ENCODE data around the gene PSMG4. TPM values are rescaled to one million over a fixed set of nuclear protein-coding genes. Genes with fewer than 3 reads are reported as not detected.

The PSMG4 gene
- total RNA-seq, 1 donor from 2014 or later, result 25.0 TPM

DNA sequence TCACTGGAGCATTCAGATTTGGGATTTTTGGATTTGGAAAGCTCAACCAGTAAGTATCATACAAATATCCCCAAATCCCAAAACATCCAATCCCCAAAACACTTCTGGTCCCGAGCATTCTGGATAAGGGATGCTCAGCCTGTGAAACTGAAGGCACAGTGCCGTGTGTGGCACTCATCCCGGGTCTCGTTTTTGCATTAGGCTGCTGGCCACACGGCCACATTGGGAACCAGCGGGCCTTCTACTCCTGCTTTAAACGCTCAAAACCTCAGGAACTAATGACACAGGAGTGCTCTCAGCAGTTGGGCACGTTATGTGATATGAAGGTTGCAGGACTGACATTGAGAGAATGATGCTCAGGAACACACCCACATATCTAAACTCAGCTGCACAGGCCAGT, 35.6 kb downstream of the PSMG4 start:
- Histone ChIP-seq H3K9me3 (no peaks in the 10 kb centered on the region), H3K4me3 (no peak overlapping the region), H3K27ac (no peak overlapping the region), H3K27me3 (no peaks in the 10 kb centered on the region), H3K36me3 (peaks cover 0 to 4% of the 10 kb centered on the region in 2 donors), H3K4me1 (no peaks in the 10 kb centered on the region)
- no peak for DNase-seq (ENCODE audit: extremely low spot score in 2 of 2)
- TF ChIP-seq POLR2AphosphoS5 (IDR thresholded peaks at IDR 0.05; ENCODE audit: insufficient read depth in 1 of 2, low read depth in 1 of 2), result no peak
- TF ChIP-seq, protein P1, sequence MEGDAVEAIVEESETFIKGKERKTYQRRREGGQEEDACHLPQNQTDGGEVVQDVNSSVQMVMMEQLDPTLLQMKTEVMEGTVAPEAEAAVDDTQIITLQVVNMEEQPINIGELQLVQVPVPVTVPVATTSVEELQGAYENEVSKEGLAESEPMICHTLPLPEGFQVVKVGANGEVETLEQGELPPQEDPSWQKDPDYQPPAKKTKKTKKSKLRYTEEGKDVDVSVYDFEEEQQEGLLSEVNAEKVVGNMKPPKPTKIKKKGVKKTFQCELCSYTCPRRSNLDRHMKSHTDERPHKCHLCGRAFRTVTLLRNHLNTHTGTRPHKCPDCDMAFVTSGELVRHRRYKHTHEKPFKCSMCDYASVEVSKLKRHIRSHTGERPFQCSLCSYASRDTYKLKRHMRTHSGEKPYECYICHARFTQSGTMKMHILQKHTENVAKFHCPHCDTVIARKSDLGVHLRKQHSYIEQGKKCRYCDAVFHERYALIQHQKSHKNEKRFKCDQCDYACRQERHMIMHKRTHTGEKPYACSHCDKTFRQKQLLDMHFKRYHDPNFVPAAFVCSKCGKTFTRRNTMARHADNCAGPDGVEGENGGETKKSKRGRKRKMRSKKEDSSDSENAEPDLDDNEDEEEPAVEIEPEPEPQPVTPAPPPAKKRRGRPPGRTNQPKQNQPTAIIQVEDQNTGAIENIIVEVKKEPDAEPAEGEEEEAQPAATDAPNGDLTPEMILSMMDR (IDR thresholded peaks at IDR 0.05), result no peak
- no peak for TF ChIP-seq POLR2A (IDR thresholded peaks at IDR 0.05)
- intact Hi-C loops (cut with DNase I), result no loop called here

DNA sequence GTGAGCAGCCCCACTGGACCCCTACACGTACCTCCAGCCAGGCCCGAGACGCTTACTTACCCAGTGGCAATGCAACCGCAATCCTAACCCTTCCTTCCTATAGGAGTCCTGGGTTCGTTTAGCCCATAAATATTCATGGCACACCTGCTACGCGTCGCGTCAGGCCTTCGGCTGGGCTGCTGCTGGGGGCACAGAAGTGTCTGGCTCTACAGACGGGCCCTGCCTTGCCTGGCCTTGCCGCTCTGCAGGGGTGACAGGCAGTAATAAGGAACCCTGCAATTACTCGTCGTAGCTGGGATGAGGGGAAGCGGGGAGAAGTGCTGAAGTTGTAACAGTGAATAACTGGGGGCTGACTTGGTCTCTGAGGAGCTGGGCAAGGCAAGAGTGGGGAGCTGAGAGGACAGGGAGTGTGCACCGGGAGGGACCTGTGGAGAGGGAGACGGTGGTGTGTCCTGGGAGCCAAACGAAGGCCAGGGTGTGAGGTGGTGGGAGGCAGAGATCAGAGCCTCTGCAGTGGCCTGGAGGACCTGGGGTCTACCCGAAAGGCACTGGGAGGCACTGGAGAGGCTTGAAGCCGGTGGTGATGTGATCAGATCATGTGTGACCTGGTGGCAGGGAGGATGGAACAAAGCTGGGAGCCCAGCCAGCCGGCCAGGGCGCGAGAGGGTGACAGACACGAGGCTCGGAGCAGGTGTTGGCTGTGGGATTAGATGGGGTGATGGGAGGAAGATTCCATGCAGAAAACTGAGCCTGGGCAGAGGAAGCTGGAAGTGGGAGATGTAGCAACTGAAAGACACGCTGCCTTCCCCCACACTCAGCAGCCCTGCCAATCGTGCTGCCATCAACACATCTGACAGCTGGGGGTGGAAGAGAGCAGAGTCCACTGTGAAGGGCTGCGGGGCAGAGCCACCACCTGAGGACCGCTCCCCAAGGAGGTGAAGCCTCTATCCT, 36.4 kb downstream of the PSMG4 start:
- Histone ChIP-seq H3K4me3 (no peak overlapping the region), H3K36me3 (peaks cover 0 to 2% of the 10 kb centered on the region in 2 donors), H3K27ac (no peak overlapping the region), H3K9me3 (no peaks in the 10 kb centered on the region), H3K4me1 (no peaks in the 10 kb centered on the region), H3K27me3 (no peaks in the 10 kb centered on the region)
- DNase-seq (ENCODE audit: extremely low spot score in 2 of 2), result no peak
- no peak for TF ChIP-seq POLR2A (IDR thresholded peaks at IDR 0.05)
- no peak for TF ChIP-seq POLR2AphosphoS5 (IDR thresholded peaks at IDR 0.05; ENCODE audit: insufficient read depth in 1 of 2, low read depth in 1 of 2)
- TF ChIP-seq, protein P1 (IDR thresholded peaks at IDR 0.05), result no peak
- intact Hi-C loops (cut with DNase I), result no loop called here

DNA sequence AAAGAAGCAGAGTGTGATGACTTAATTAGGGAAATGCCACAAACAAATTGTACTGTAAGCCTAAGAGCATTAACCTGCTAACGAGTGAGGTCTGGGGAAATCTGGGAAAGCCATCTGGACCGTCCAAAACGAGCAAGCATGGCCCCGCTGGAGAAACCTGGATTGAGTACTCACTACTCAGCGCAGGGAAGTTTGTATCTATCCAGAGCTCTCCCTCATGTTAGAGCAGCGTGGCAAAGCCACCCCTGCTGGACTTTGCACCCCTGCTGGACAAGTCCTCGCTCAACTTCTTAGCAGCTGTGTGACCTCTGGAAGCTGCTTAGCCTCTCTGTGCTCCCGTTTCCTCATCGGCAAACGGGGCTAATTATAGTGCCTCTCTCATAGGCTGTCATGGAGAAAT, 37.3 kb downstream of the PSMG4 start:
- Histone ChIP-seq H3K36me3 (no peaks in the 10 kb centered on the region), H3K27me3 (no peaks in the 10 kb centered on the region), H3K4me3 (no peak overlapping the region), H3K9me3 (no peaks in the 10 kb centered on the region), H3K27ac (no peak overlapping the region), H3K4me1 (no peaks in the 10 kb centered on the region)
- DNase-seq (ENCODE audit: extremely low spot score in 2 of 2), result no peak
- intact Hi-C loops (cut with DNase I), result no loop called here
- no peak for TF ChIP-seq POLR2A (IDR thresholded peaks at IDR 0.05)
- TF ChIP-seq POLR2AphosphoS5 (IDR thresholded peaks at IDR 0.05; ENCODE audit: insufficient read depth in 1 of 2, low read depth in 1 of 2), result no peak
- TF ChIP-seq, protein P1 (IDR thresholded peaks at IDR 0.05), result no peak

DNA sequence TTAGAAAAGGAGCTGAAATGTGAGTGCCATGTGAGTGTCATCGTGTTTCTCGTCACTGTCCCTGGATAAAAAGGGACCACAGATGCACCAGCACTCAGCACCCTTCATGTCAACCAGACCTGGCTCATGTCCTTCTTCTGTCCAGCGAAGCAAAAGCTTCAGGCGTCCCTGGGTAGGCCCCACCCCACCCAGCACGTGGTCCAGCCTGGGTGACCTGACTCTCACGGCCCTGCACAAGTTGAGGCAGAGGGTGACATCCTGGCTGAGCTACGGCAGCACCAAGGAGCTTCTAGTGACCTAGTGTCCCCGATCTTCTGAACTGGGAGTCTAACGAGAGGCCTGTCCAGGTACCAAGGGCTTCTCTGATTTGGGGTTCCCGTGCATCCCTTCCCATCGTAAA, 37.8 kb downstream of the PSMG4 start:
- Histone ChIP-seq H3K27ac (no peak overlapping the region), H3K4me3 (no peak overlapping the region), H3K9me3 (no peaks in the 10 kb centered on the region), H3K36me3 (no peaks in the 10 kb centered on the region), H3K27me3 (no peaks in the 10 kb centered on the region), H3K4me1 (no peaks in the 10 kb centered on the region)
- no peak for DNase-seq (ENCODE audit: extremely low spot score in 2 of 2)
- TF ChIP-seq, protein P1 (IDR thresholded peaks at IDR 0.05), result no peak
- TF ChIP-seq POLR2A (IDR thresholded peaks at IDR 0.05) (no peak), POLR2AphosphoS5 (IDR thresholded peaks at IDR 0.05; ENCODE audit: insufficient read depth in 1 of 2, low read depth in 1 of 2) (no peak)
- intact Hi-C loops (cut with DNase I), result no loop called here

DNA sequence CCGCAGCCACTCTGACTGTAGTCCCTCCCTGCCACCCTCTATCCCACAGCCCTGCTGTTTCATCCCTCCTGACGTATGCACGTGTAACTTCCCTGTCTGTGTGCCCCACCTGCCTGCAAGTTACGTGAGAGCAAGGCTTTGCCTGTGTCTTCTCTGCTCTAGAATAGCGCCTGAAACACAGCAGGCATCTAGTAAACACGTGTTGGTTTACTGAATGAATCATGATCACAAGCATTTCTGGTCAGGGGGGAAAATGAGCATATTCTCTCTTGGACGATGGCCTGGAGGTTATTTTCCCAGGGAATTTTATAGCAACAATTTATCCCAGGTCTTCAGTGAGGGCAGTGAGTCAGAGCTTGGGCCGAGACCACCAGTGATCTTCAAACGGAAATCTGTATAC, 38.3 kb downstream of the PSMG4 start:
- intact Hi-C loops (cut with DNase I), result no loop called here
- Histone ChIP-seq H3K4me1 (no peaks in the 10 kb centered on the region), H3K4me3 (no peak overlapping the region), H3K36me3 (no peaks in the 10 kb centered on the region), H3K9me3 (no peaks in the 10 kb centered on the region), H3K27ac (no peak overlapping the region), H3K27me3 (no peaks in the 10 kb centered on the region)
- DNase-seq (ENCODE audit: extremely low spot score in 2 of 2), result no peak
- TF ChIP-seq POLR2AphosphoS5 (IDR thresholded peaks at IDR 0.05; ENCODE audit: insufficient read depth in 1 of 2, low read depth in 1 of 2) (no peak), POLR2A (IDR thresholded peaks at IDR 0.05) (no peak)
- TF ChIP-seq, protein P1 (IDR thresholded peaks at IDR 0.05), result no peak
